PC-3 (cell line): ENCODE data around the gene EXOC6. TPM values are rescaled to one million over a fixed set of nuclear protein-coding genes. Genes with fewer than 3 reads are reported as not detected.

Experiments
- ATAC-seq: fragments of 200-7000 bp; cut with Tn5 transposase; 2 replicates; pipeline ENCODE4 v1.9.1; 2020; ENCODE audit warnings: mild to moderate bottlenecking, moderate library complexity
- BruUV-seq: library from RNA; stranded (reverse); fragments of 400-500 nt; replicated peaks from 2 replicates; lab custom pipeline; 2021; lab: Mats Ljungman, UMichigan
- CTCF ChIA-PET: fragments of 300-600 bp; sonication (Branson Sonifier 250); formaldehyde crosslinking; loops from one replicate; lab custom pipeline; 2022; ENCODE audit warnings: antibody characterized with exemption; lab: Charles Lee
- POLR2A ChIA-PET: fragments of 300-600 bp; sonication (Branson Sonifier 250); formaldehyde crosslinking; loops from one replicate; lab custom pipeline; 2022; ENCODE audit warnings: antibody characterized with exemption; ENCODE audit not compliant: unreplicated experiment; lab: Charles Lee
- DNase-seq: peaks from one replicate; pipeline ENCODE4 v3.0.0-alpha.2; 2015
- H2AFZ ChIP-seq: fragments of 300-600 bp; sonication (generic); 2 replicates; pipeline ENCODE4 v1.6.0; 2016; ENCODE audit warnings: antibody characterized with exemption, low read length
- H3F3A ChIP-seq: fragments of 300-600 bp; sonication (generic); one replicate; pipeline ENCODE4 v1.6.0; 2017; ENCODE audit warnings: antibody characterized with exemption, low read length, control low read depth, mild to moderate bottlenecking; ENCODE audit not compliant: unreplicated experiment
- H3K27ac ChIP-seq: fragments of 300-600 bp; sonication (generic); 2 replicates; pipeline ENCODE4 v1.5.1; 2016; ENCODE audit warnings: mild to moderate bottlenecking, low read length
- H3K27me3 ChIP-seq: fragments of 300-600 bp; sonication (generic); 2 replicates; pipeline ENCODE4 v1.6.1; 2016; ENCODE audit warnings: low read length, mixed read lengths
- H3K36me3 ChIP-seq: fragments of 300-600 bp; sonication (generic); 2 replicates; pipeline ENCODE4 v1.6.1; 2016; ENCODE audit warnings: low read depth, mixed run types, low read length, mixed read lengths
- H3K4me1 ChIP-seq: fragments of 300-600 bp; sonication (generic); 2 replicates; pipeline ENCODE4 v1.5.1; 2016; ENCODE audit warnings: low read length; ENCODE audit not compliant: insufficient read depth
- H3K4me2 ChIP-seq: fragments of 300-600 bp; sonication (generic); 2 replicates; pipeline ENCODE4 v1.6.0; 2016; ENCODE audit warnings: low read length
- H3K4me3 ChIP-seq: fragments of 300-600 bp; sonication (generic); 2 replicates; pipeline ENCODE4 v1.5.1; 2016; ENCODE audit warnings: mild to moderate bottlenecking, low read length, mixed read lengths
- H3K79me2 ChIP-seq: fragments of 300-600 bp; sonication (generic); 2 replicates; pipeline ENCODE4 v1.6.1; 2017; ENCODE audit warnings: low read length, mixed read lengths
- H3K9ac ChIP-seq: fragments of 300-600 bp; sonication (generic); 2 replicates; pipeline ENCODE4 v1.6.0; 2016; ENCODE audit warnings: mild to moderate bottlenecking, low read length
- H3K9me2 ChIP-seq: fragments of 300-600 bp; sonication (generic); replicated peaks from 2 replicates; pipeline ENCODE4 v1.6.1; 2016; ENCODE audit warnings: mixed run types, low read length, mixed read lengths
- H3K9me3 ChIP-seq: fragments of 300-600 bp; sonication (generic); 2 replicates; pipeline ENCODE4 v1.6.1; 2016; ENCODE audit warnings: low read length, mixed read lengths
- H4K20me1 ChIP-seq: fragments of 300-600 bp; sonication (generic); 2 replicates; pipeline ENCODE4 v1.6.1; 2016; ENCODE audit warnings: low read length, mixed read lengths
- CTCF ChIP-seq: fragments of 300-600 bp; sonication (generic); conservative IDR thresholded peaks from 2 replicates; pipeline ENCODE4 v1.5.1; 2017; ENCODE audit warnings: antibody characterized with exemption, low read depth, mild to moderate bottlenecking, low read length
- EZH2 ChIP-seq: fragments of 300-600 bp; sonication (generic); IDR thresholded peaks from one replicate; pipeline ENCODE4 v1.6.1; 2017; ENCODE audit warnings: antibody characterized with exemption, mild to moderate bottlenecking, low read length; ENCODE audit not compliant: unreplicated experiment
- EZH2phosphoT487 ChIP-seq: fragments of 300-600 bp; sonication (generic); IDR thresholded peaks from 2 replicates; pipeline ENCODE4 v1.6.1; 2018; ENCODE audit warnings: mild to moderate bottlenecking, antibody characterized with exemption, low read length, borderline replicate concordance
- intact Hi-C: fragments of 100-400 bp; cut with micrococcal nuclease; formaldehyde crosslinking; loops from 2 replicates; pipeline ENCODE4 v1.9.0; 2023
- total RNA-seq: library from RNA; depleted of rRNA; stranded (reverse); fragments of >200 nt; gene quantifications from 2 replicates; pipeline ENCODE4 v1.2.3, GENCODE V29; 2014

EXOC6 gene
- total RNA-seq, 1 experiment from 2014 or later: 5.7 TPM

GRCh38 chr10:93085272-93085859 lies 237.0 kb downstream of the EXOC6 start:
- Histone ChIP-seq H3K9me2 (no peaks in the 10 kb centered on the region), H3K27ac (no peak overlapping the region), H4K20me1 (no peaks in the 10 kb centered on the region), H3K79me2 (no peaks in the 10 kb centered on the region), H3K4me1 (no peaks in the 10 kb centered on the region), H3K4me2 (no peak overlapping the region), H3K9ac (no peak overlapping the region), H2AFZ (no peak overlapping the region), H3K4me3 (no peak overlapping the region), H3K9me3 (no peaks in the 10 kb centered on the region), H3F3A (no peaks in the 10 kb centered on the region), H3K27me3 (no peaks in the 10 kb centered on the region), H3K36me3 (no peaks in the 10 kb centered on the region)
- no peak; the same call in 1 of the 2 replicates for ATAC-seq
- intact Hi-C loops: no loop called here
- no TSS peak for BruUV-seq
- TF ChIP-seq EZH2phosphoT487: no peak
- TF ChIP-seq CTCF: no peak
- no peak for TF ChIP-seq EZH2
- no peak for DNase-seq
- POLR2A ChIA-PET: interaction anchor here (0.6 kb wide), 1 partner anchor 398 kb away, joined by 3 read pairs; no protein-coding TSS in a partner anchor
- CTCF ChIA-PET: no interaction called here

- intact Hi-C loops: no loop called here
- ChIA-PET POLR2A (no interaction called here), CTCF (no interaction called here)
- no peak for TF ChIP-seq EZH2phosphoT487
- TF ChIP-seq EZH2: no peak
- TF ChIP-seq CTCF: no peak
- no peaks in the 10 kb centered on the region for H3F3A ChIP-seq
- H3K4me3 ChIP-seq: no peak overlapping the region
- DNase-seq (no peak), ATAC-seq (no peak)
- no peaks in the 10 kb centered on the region for H3K4me1 ChIP-seq
- H3K27me3 ChIP-seq: no peaks in the 10 kb centered on the region
- no peaks in the 10 kb centered on the region for H3K9me3 ChIP-seq
- H3K9me2 ChIP-seq: no peaks in the 10 kb centered on the region
- H3K27ac ChIP-seq: no peak overlapping the region
- no TSS peak for BruUV-seq
- H3K79me2 ChIP-seq: no peaks in the 10 kb centered on the region
- H3K4me2 ChIP-seq: no peak overlapping the region
- H4K20me1 ChIP-seq: no peaks in the 10 kb centered on the region
- H3K36me3 ChIP-seq: no peaks in the 10 kb centered on the region
- H3K9ac ChIP-seq: no peak overlapping the region
- H2AFZ ChIP-seq: no peak overlapping the region
Observed at GRCh38 chr10:93086289-93086688, 238.0 kb downstream of the EXOC6 start.

GRCh38 chr10:93087846-93088245 lies 239.5 kb downstream of the EXOC6 start:
- Histone ChIP-seq H3K79me2 (no peaks in the 10 kb centered on the region), H3K36me3 (no peaks in the 10 kb centered on the region), H3K9me2 (no peaks in the 10 kb centered on the region), H3K4me3 (no peak overlapping the region), H3K27me3 (no peaks in the 10 kb centered on the region), H3K4me1 (no peaks in the 10 kb centered on the region), H3K27ac (no peak overlapping the region), H3F3A (no peaks in the 10 kb centered on the region), H2AFZ (no peak overlapping the region), H3K9ac (no peak overlapping the region), H3K4me2 (no peak overlapping the region), H4K20me1 (no peaks in the 10 kb centered on the region), H3K9me3 (no peaks in the 10 kb centered on the region)
- ATAC-seq: no peak
- BruUV-seq: no TSS peak
- DNase-seq: no peak
- intact Hi-C loops: no loop called here
- no peak for TF ChIP-seq CTCF
- no peak for TF ChIP-seq EZH2phosphoT487
- TF ChIP-seq EZH2: no peak
- ChIA-PET CTCF (no interaction called here), POLR2A (no interaction called here)
